Measurements from ENCODE around the gene DVL3.

- no peak for TF ChIP-seq CTCF (IDR thresholded peaks at IDR 0.05; ENCODE audit: low read length)
- no peak for TF ChIP-seq EZH2phosphoT487 (IDR thresholded peaks at IDR 0.05; ENCODE audit: low read length)
- TF ChIP-seq EZH2 (optimal IDR thresholded peaks at IDR 0.05; ENCODE audit: low read depth, low read length), result no peak
Measured at GRCh38 chr3:184186184-184186901, 31.2 kb downstream of the DVL3 start, which contains the start of gene ABCF3.

Data from MM.1S (cell line).